GM12872 (cell line): ENCODE results near the gene RGS9.

Experiments used
- CTCF ChIP-seq: IDR thresholded peaks from 3 replicates; pipeline ENCODE4 v1.5.1; 2011; ENCODE audit warnings: low read depth, mild to moderate bottlenecking, low read length, moderate library complexity; ENCODE audit not compliant: insufficient read depth

Gene RGS9

GRCh38 chr17:65261152-65261551 is 124.0 kb downstream of the RGS9 start:
- TF ChIP-seq CTCF = no peak

- no peak for TF ChIP-seq CTCF
Measured at GRCh38 chr17:65261682-65262636, 124.8 kb downstream of the RGS9 start.

- no peak for TF ChIP-seq CTCF
Measured at GRCh38 chr17:65265276-65265675, 128.1 kb downstream of the RGS9 start.

GRCh38 chr17:65268832-65269231 is 131.7 kb downstream of the RGS9 start:
- no peak for TF ChIP-seq CTCF

- TF ChIP-seq CTCF = no peak
Measured at GRCh38 chr17:65270499-65271253, 133.5 kb downstream of the RGS9 start.

- TF ChIP-seq CTCF = no peak
Measured at GRCh38 chr17:65271296-65271695, 134.1 kb downstream of the RGS9 start.
